HL-60 (cell line): Measurements from ENCODE around the gene INTS1.

Experiments used
- DNase-seq, 2 experiments: peaks; one replicate each; pipeline ENCODE4 v3.0.0-alpha.2; 2010 to 2020; ENCODE audit warnings: low read depth in 1 of 2, low spot score in 1 of 2
- H3K27ac ChIP-seq: fragments of 250-450 bp; sonication (Bioruptor Pico); replicated peaks from 2 replicates; pipeline ENCODE4 v1.5.1; 2020; ENCODE audit warnings: mild to moderate bottlenecking, moderate library complexity
- H3K27me3 ChIP-seq: fragments of 250-450 bp; sonication (Bioruptor Pico); 2 replicates; pipeline ENCODE4 v1.5.1; 2021; ENCODE audit warnings: mild to moderate bottlenecking, moderate library complexity; ENCODE audit not compliant: insufficient read depth, poor library complexity, severe bottlenecking
- H3K4me3 ChIP-seq: replicated peaks from 2 replicates; pipeline ENCODE4 v1.5.1; 2011; ENCODE audit warnings: mild to moderate bottlenecking, control low read depth, low read length; ENCODE audit not compliant: insufficient read depth
- CTCF ChIP-seq: IDR thresholded peaks from one replicate; pipeline ENCODE4 v1.5.1; 2011; ENCODE audit warnings: low read length, control low read depth, inconsistent platforms; ENCODE audit not compliant: insufficient read depth
- GABPA ChIP-seq: IDR thresholded peaks from 2 replicates; pipeline ENCODE4 v1.6.1; 2012; ENCODE audit warnings: low read depth
- POLR2AphosphoS5 ChIP-seq: IDR thresholded peaks from 2 replicates; pipeline ENCODE4 v1.6.1; 2012; ENCODE audit warnings: low read depth
- REST ChIP-seq: IDR thresholded peaks from 2 replicates; pipeline ENCODE4 v1.6.1; 2012; ENCODE audit warnings: low read depth; ENCODE audit not compliant: insufficient replicate concordance
- SPI1 ChIP-seq: IDR thresholded peaks from 2 replicates; pipeline ENCODE4 v1.6.1; 2012; ENCODE audit warnings: low read depth, mild to moderate bottlenecking, borderline replicate concordance

The INTS1 gene

GRCh38 chr7:1495564-1496242 lies 8.5 kb downstream of the INTS1 start:
- no peak for TF ChIP-seq SPI1
- no peak for TF ChIP-seq CTCF
- TF ChIP-seq POLR2AphosphoS5 = no peak
- no peak for DNase-seq
- H3K27me3 ChIP-seq = no peaks in the 10 kb centered on the region
- H3K27ac ChIP-seq = no peak overlapping the region
- H3K4me3 ChIP-seq = no peak overlapping the region

- no peak for TF ChIP-seq SPI1
- TF ChIP-seq GABPA = no peak
- no peak for TF ChIP-seq CTCF
- no peak for TF ChIP-seq REST
- TF ChIP-seq POLR2AphosphoS5 = no peak
- H3K27me3 ChIP-seq = no peaks in the 10 kb centered on the region
- no peak for DNase-seq
These were observed 9.2 kb downstream of the INTS1 start for GRCh38 chr7:1494866-1495563.

GRCh38 chr7:1494447-1494846 lies 9.7 kb downstream of the INTS1 start:
- Histone ChIP-seq H3K4me3 (no peak overlapping the region), H3K27ac (no peak overlapping the region), H3K27me3 (no peaks in the 10 kb centered on the region)
- DNase-seq = no peak
- TF ChIP-seq SPI1 (no peak), POLR2AphosphoS5 (no peak), GABPA (no peak), CTCF (no peak), REST (no peak)

More at GRCh38 chr7:1494866-1495563, 9.2 kb downstream of the INTS1 start:
- Histone ChIP-seq H3K27ac (no peak overlapping the region), H3K4me3 (no peak overlapping the region)
